Colonic mucosa (tissue), 4 donors: ENCODE results near the gene COX5A. TPM values are rescaled to one million over a fixed set of nuclear protein-coding genes. Genes with fewer than 3 reads are reported as not detected.

Source experiments
- DNase-seq: peaks from one replicate; pipeline ENCODE4 v3.0.0-alpha.2; 2020
- H3K27ac ChIP-seq: fragments of 200-600 bp; one replicate; pipeline ENCODE4 v1.8.0; 2021
- H3K27me3 ChIP-seq: fragments of 200-600 bp; one replicate; pipeline ENCODE4 v1.8.0; 2021
- H3K36me3 ChIP-seq: fragments of 200-600 bp; one replicate; pipeline ENCODE4 v1.8.0; 2021
- H3K4me1 ChIP-seq: fragments of 200-600 bp; one replicate; pipeline ENCODE4 v1.8.0; 2021; ENCODE audit warnings: mild to moderate bottlenecking
- H3K4me3 ChIP-seq: fragments of 200-600 bp; one replicate; pipeline ENCODE4 v1.8.0; 2021
- H3K9ac ChIP-seq, 2 donors: one replicate each; pipeline ENCODE4 v1.7.0; 2013; ENCODE audit warnings: control low read depth in 2 of 2, low read depth in 2 of 2, low read length in 2 of 2
- H3K9me3 ChIP-seq: fragments of 200-600 bp; one replicate; pipeline ENCODE4 v1.8.0; 2021
- CTCF ChIP-seq: fragments of 200-600 bp; IDR thresholded peaks from one replicate; pipeline ENCODE4 v1.8.0; 2022; ENCODE audit warnings: antibody characterized with exemption, mild to moderate bottlenecking
- intact Hi-C: fragments of 100-400 bp; cut with DNase I; formaldehyde crosslinking; loops from one replicate; pipeline ENCODE4 v1.14.1; 2022
- total RNA-seq, 2 donors: library from RNA; stranded (reverse); fragmentation: NEBNext Ultra II Directional in 1 of 2; extraction: Animal tissue kit (Norgen Biotek cat#: 25700) in 1 of 2; gene quantifications; one replicate each; pipeline ENCODE4 v1.2.1, GENCODE V29; 2021
- donor health status: healthy.
- donor health status: DM: no; HTN: no; CAD: no.
- donor health status: DM: no; HTN: no; CAD: no.

COX5A gene
- total RNA-seq, 2 donors from 2014 or later = 563 to 623 TPM

GRCh38 chr15:74962219-74962618 lies 24.3 kb upstream of the COX5A start:
- H3K4me3 ChIP-seq = no peak overlapping the region
- no peak overlapping the region for H3K9ac ChIP-seq
- intact Hi-C loops = no loop called here
- H3K36me3 ChIP-seq = no peaks in the 10 kb centered on the region
- no peaks in the 10 kb centered on the region for H3K9me3 ChIP-seq
- TF ChIP-seq CTCF = no peak
- H3K4me1 ChIP-seq = peaks cover 9% of the 10 kb centered on the region
- H3K27me3 ChIP-seq = peaks cover 5% of the 10 kb centered on the region
- no peak overlapping the region for H3K27ac ChIP-seq
- DNase-seq = no peak

- no peak for TF ChIP-seq CTCF
- intact Hi-C loops = no loop called here
- Histone ChIP-seq H3K27me3 (peaks cover 5% of the 10 kb centered on the region), H3K27ac (no peak overlapping the region), H3K9me3 (no peaks in the 10 kb centered on the region), H3K4me1 (peaks cover 10% of the 10 kb centered on the region), H3K4me3 (no peak overlapping the region), H3K36me3 (no peaks in the 10 kb centered on the region), H3K9ac (no peak overlapping the region)
- DNase-seq = no peak
Observed at GRCh38 chr15:74961616-74962015, 23.7 kb upstream of the COX5A start.

DNA sequence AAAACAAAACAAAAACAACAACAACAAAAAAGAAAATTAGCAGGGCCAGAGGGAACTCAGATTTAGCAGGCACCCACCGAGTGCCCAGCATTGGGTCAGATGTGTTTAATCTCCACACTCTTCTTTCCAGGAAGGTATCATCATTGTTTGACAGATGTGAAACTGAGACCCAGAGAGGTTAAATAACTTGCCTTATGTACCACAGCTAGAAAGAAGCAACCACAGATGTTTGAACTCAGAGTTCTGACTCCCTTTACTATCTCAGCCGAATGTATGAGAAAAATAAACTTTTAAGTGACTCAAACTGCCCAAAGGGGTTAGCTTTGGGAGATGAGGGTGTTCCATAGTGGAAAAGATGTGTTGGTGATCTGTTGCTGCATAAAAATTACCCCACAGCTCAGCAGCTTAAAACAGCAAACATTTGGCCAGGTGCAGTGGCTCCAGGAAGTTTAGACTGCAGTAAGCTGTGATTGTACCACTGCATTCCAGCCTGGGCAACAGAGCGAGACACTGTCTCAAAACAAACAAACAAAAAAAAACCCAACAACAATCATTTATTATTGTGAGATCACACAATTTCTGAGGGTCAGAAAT lies 23.2 kb upstream of the COX5A start:
- no peak overlapping the region for H3K4me3 ChIP-seq
- no peak for TF ChIP-seq CTCF
- no peak for DNase-seq
- H3K4me1 ChIP-seq = peaks cover 10% of the 10 kb centered on the region
- no peaks in the 10 kb centered on the region for H3K9me3 ChIP-seq
- H3K9ac ChIP-seq = no peak overlapping the region
- H3K27me3 ChIP-seq = peaks cover 5% of the 10 kb centered on the region
- intact Hi-C loops = no loop called here
- H3K27ac ChIP-seq = no peak overlapping the region
- H3K36me3 ChIP-seq = no peaks in the 10 kb centered on the region

DNA sequence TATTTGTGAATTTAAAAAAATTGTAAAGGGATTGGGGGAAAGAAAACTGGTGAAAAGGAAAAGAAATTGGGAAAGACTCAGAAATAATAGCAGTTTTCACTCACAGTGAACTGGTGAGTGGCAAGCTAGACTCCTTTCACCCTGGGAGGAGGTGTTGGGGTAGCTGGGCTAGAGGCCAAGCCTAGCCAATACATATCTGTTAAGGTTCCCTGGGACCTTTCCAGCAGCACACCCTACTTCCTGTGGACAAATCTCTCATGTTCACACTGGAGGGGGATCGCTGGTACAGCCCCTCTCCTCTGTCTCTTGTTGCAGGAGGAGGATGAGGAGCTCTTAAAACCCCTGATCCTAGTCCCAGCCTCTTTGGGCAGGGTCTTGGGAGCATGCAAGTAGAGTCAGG lies 22.4 kb upstream of the COX5A start:
- Histone ChIP-seq H3K9me3 (no peaks in the 10 kb centered on the region), H3K27me3 (peaks cover 5% of the 10 kb centered on the region), H3K27ac (no peak overlapping the region), H3K4me3 (no peak overlapping the region), H3K36me3 (no peaks in the 10 kb centered on the region), H3K9ac (no peak overlapping the region), H3K4me1 (peaks cover 15% of the 10 kb centered on the region)
- intact Hi-C loops = no loop called here
- no peak for DNase-seq
- TF ChIP-seq CTCF = no peak

GRCh38 chr15:74959586-74959939 lies 21.7 kb upstream of the COX5A start:
- peak overlapping the region; percentile 50 to 92 for H3K9ac ChIP-seq
- H3K4me3 ChIP-seq = peak overlapping the region; percentile 69
- no peaks in the 10 kb centered on the region for H3K9me3 ChIP-seq
- no peak for DNase-seq
- intact Hi-C loops = loop anchor here (10.0 kb wide), 1 partner anchor 325 kb away; no protein-coding TSS in a partner anchor
- no peak for TF ChIP-seq CTCF
- peaks cover 5% of the 10 kb centered on the region for H3K27me3 ChIP-seq
- H3K36me3 ChIP-seq = no peaks in the 10 kb centered on the region
- H3K27ac ChIP-seq = no peak overlapping the region
- peaks cover 18% of the 10 kb centered on the region for H3K4me1 ChIP-seq
